ENCODE measurements around the gene GNA12.

Gene GNA12

GRCh38 chr7:2805213-2805944, 38.7 kb downstream of the GNA12 start:
- no peak for DNase-seq (ENCODE audit: low read depth in 3 of 3, low spot score in 1 of 3)

DNA sequence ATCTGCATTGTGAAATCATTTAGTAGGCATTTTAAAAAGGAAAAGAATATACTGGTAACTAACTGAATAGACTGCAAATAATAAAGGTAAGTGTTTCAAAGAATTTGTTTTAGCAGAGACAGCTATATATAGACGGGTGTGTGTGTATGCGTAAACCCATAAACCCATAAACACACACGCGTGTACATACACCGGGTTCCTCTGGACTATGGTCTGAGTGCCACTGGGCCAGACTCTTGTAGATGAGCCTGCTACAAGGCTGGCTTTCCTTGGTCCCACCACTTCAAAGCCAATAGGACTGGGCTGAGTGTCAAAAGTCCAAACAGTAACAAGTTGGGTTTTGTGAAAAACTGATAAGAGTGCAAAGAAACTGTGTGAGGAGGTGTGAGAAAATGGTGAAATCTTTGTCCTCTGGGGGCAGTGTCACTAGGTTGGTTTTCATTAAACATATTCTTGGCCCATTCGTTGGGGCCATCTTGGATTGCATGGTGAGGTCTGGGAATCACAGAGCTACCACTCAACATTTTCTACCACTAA, 39.8 kb downstream of the GNA12 start:
- DNase-seq (ENCODE audit: low read depth in 3 of 3, low spot score in 1 of 3): no peak

DNA sequence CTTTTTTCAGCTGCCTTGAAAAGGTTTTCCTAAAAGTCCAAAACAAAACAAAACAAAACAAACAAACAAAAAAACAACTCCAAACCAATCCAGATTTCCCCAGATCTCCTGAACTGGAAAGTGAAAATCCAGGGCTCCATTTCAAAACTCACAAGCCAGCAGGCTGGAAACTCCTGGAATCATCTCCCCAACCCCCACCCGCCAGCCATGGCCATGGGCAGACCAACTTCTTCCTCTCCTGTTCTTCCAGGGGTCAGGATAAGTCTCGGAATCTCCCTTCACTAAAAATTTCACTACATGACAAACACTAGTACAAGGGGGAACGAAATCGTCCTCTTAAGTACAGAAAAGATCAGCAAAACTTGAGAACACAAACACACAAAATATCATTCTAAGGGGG, 40.4 kb downstream of the GNA12 start:
- no peak for DNase-seq (ENCODE audit: low read depth in 3 of 3, low spot score in 1 of 3)

GRCh38 chr7:2803342-2803692, 40.8 kb downstream of the GNA12 start:
- DNase-seq (ENCODE audit: low read depth in 3 of 3, low spot score in 1 of 3): no peak

DNA sequence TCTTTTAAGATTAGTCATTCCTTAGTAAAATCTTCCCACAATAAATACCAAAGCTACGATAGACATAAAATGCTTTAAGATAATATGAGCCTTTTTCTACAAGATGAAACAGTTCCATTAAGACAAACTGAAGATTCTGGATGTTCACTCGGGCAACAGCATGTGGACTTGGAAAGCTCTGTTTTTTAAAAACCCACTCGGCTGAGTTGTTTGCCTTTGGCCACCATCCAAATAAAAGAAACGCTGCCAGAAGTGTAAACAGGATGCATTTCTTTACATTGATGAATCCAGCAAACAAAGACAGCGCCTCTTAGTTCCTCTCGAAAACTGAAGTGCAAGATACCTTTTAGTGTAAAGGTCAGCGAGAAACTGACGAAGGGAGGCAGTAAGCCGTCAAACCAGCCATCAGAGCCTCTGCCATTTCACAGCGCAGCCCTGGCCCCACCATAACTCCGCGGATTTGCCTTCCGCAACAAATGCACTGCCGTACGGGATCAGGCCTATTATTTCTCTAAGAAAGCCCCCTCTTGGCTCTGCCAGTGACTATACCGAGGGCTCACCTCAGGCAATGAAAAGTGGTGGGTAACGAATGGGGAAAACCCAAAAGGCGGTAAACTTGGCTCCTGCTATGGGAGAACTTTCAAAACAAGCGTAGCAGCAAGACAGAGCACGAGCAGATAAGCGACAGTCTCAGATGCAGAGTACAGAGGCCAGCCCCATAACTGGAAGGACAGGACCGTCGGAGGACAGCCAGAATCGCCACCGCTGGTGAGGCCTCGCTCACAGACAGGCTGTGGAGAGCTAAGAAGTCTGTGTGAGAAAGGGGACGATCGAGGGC, 41.4 kb downstream of the GNA12 start:
- DNase-seq (ENCODE audit: low read depth in 3 of 3, low spot score in 1 of 3): no peak

DNA sequence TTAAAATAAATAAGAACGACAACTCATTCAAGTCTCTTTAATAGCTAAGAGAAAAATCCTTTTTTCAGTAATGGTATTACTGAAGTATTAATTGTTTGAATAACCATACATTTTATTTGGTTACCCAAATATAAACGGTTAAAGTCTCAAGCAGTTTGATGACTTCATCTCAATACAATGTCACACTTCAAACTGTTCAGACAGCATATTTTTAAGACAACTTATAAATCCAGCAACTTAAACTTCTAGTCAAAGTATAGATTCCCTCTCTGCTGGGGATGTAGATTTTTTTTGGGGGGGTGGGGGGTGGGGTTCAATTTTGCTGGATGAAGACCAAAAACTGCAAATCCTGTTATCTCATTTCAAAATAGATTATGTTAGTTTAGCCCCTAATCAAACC, 42.0 kb downstream of the GNA12 start:
- no peak for DNase-seq (ENCODE audit: low read depth in 3 of 3, low spot score in 1 of 3)

- DNase-seq (ENCODE audit: low read depth in 3 of 3, low spot score in 1 of 3): no peak
These were observed 43.0 kb downstream of the GNA12 start for GRCh38 chr7:2800931-2801688.

- no peak for DNase-seq (ENCODE audit: low read depth in 3 of 3, low spot score in 1 of 3)
These were observed 43.7 kb downstream of the GNA12 start for GRCh38 chr7:2800220-2800930.

- DNase-seq (ENCODE audit: low read depth in 3 of 3, low spot score in 1 of 3): no peak
These were observed 44.9 kb downstream of the GNA12 start for GRCh38 chr7:2799253-2799652.

- DNase-seq (ENCODE audit: low read depth in 3 of 3, low spot score in 1 of 3): no peak
These were observed 45.4 kb downstream of the GNA12 start for GRCh38 chr7:2798669-2799068.

- no peak for DNase-seq (ENCODE audit: low read depth in 3 of 3, low spot score in 1 of 3)
These were observed 47.5 kb downstream of the GNA12 start for GRCh38 chr7:2796358-2797352.

- no peak for DNase-seq (ENCODE audit: low read depth in 3 of 3, low spot score in 1 of 3)
These were observed 48.2 kb downstream of the GNA12 start for GRCh38 chr7:2795906-2796305.

DNA sequence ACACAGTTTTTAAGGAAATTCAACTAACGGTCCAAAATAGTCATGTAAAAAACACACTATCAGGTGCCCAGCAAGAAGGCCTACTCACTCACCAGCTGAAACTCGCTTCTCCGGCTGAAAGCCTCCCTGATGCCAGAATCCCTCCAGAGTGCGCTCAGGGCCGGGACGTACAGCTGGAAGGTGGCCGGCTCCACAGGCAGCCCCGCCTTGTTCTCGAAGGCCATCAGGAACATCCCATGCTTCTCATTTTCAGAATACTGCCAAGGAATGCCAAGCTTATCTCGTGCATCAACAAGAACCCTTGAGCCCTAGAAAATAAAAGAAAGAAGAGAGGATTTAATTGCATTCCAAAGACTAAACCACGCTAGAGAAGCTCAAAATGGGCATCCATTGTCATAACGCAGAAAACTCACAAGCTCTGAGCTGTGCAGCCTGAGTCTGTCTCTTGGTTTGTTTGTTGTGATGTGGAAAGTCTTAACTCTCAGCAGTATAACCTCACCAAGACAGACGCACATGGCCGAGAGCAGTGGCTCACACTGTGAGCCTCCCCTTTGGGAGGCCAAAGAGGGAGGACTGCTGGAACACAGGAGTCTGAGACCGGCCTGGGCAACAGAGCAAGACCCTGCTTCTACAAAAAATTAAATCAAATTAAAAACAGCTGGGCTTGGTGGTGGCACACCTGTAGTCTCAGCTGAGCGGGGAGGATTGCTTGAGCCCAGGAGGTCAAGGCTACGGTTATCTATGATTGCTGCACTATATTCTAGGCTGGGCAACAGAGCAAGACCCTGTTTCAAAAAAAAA, 49.1 kb downstream of the GNA12 start:
- no peak for DNase-seq (ENCODE audit: low read depth in 3 of 3, low spot score in 1 of 3)

DNA sequence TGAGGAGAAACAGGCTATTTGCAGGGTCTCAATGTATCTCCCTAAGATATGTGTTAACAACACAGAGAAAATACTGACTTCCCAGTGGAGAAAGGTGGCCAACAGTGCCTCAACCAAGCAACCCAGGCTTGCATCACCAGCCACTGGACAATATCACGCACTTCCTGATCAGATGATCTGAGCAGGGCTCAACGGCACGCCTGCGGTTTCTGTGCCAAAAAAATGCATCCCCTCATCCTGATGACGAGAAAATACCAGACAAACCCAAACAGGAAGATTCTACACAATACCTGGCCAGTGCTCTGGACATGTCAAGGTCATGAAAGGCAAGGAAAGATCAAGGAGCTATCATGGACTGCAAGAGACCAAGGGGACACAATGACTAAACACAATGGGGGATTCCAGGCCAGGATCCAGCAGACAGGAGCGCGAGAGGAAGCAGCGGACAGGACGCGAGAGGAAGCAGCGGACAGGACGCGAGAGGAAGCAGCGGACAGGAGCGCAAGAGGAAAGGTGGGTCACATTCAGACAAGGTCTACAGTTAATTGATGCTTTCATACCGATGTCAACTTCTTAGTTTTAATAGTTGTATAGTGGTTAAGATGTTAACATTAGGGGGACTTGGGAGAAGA, 51.1 kb downstream of the GNA12 start:
- no peak for DNase-seq (ENCODE audit: low read depth in 3 of 3, low spot score in 1 of 3)

DNA sequence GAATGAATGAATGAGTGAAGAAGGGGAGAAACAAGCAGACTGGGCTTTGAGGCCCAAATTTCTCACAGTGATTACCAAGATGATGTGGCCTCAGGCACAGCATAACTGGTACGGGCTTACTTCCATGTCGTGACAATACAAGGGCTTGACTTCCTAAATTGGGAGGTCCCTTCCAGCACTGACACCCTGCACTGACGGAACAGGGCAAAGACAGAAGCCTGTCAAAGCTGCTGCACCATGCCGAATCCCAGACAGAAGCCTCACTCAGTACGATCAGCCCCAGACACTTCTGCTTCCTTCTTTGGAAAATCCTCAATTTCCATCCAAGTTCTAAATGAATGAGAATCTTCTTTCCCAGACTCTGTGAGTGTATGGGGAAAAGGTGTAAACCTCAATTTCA, 51.9 kb downstream of the GNA12 start:
- DNase-seq (ENCODE audit: low read depth in 3 of 3, low spot score in 1 of 3): no peak

DNA sequence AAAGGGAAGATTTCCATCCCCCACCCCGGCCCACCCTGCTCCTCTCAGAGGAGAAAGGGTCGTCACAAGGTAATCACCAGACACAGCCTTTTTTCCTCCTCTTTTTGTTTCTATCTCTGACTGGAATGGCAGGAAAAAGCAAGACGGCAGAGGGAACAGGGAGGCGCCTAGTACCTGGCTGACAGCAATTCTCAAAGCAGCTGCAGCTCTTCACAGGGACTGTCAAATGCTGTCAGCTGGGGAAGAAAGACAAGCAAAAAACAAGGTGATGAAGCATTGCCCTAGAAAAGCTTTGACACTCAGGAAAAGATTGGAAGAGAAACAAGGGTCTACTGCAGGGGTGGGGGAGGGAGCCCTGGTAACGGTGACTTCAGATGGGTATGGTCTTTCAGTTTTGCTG, 52.7 kb downstream of the GNA12 start:
- no peak for DNase-seq (ENCODE audit: low read depth in 3 of 3, low spot score in 1 of 3)

- no peak for DNase-seq (ENCODE audit: low read depth in 3 of 3, low spot score in 1 of 3)
These were observed 56.7 kb downstream of the GNA12 start for GRCh38 chr7:2787251-2787951.

GRCh38 chr7:2786607-2787116, 57.4 kb downstream of the GNA12 start:
- no peak for DNase-seq (ENCODE audit: low read depth in 3 of 3, low spot score in 1 of 3)

Data from stimulated activated CD4-positive, alpha-beta T cell treated with anti-CD3 and anti-CD28 coated beads, TNF-alpha, amount 100 ng/mL, for 1 hour (primary cell).